ENCODE results near the gene COPS9.

COPS9 gene

DNA sequence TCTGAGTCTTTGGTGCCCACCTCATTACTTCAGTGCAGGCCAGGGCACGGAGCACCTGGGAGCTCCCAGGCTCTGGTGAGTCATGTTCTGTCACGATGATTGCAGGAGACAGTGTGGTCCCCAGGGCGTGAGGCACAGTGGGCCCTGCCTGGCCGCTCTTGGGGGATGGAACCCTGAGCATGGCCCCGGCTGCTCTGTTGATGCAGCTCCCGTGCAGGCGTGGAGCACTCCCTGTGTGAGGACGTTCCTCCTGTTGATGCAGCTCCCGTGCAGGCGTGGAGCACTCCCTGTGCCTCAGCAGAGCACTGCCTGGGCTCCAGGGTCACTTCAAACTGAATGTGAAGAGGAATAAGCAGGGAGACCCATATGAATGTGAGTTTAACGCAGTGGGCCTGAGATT, 30.1 kb downstream of the COPS9 start:
- DNase-seq = no peak

DNA sequence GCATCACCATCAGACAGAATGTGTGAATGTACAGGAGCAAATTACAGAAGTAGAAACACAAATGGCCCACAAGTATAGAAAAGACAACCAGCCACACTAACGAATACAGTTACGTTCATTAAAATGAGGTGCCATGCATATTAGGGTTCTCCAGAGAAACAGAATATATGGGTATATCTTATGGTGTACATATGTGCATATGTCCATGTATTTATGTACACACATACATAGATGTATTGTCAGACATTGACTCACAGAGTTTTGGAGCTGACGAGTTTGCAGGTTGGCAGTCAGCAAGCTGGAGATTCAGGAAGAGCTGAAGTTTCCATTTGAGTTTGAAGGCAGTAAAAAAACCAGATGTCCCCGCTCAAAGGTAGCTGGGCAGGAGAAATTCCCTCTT, 33.0 kb downstream of the COPS9 start:
- DNase-seq = no peak

DNA sequence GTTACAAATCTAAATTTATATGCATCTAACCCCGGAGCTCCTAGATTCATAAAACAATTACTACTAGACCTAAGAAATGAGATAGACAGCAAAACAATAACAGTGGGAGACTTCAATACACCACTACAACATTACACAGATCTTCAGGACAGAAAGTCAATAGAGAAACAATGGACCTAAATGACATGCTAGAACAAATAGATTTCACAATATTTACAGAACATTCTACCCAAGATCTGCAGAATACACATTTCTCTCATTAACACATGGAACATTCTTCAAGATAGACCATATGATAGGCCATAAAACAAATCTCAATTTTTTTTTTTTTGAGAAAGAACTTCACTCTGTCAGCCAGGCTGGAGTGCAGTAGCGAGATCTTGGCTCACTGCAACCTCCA, 37.8 kb downstream of the COPS9 start:
- DNase-seq = no peak

DNA sequence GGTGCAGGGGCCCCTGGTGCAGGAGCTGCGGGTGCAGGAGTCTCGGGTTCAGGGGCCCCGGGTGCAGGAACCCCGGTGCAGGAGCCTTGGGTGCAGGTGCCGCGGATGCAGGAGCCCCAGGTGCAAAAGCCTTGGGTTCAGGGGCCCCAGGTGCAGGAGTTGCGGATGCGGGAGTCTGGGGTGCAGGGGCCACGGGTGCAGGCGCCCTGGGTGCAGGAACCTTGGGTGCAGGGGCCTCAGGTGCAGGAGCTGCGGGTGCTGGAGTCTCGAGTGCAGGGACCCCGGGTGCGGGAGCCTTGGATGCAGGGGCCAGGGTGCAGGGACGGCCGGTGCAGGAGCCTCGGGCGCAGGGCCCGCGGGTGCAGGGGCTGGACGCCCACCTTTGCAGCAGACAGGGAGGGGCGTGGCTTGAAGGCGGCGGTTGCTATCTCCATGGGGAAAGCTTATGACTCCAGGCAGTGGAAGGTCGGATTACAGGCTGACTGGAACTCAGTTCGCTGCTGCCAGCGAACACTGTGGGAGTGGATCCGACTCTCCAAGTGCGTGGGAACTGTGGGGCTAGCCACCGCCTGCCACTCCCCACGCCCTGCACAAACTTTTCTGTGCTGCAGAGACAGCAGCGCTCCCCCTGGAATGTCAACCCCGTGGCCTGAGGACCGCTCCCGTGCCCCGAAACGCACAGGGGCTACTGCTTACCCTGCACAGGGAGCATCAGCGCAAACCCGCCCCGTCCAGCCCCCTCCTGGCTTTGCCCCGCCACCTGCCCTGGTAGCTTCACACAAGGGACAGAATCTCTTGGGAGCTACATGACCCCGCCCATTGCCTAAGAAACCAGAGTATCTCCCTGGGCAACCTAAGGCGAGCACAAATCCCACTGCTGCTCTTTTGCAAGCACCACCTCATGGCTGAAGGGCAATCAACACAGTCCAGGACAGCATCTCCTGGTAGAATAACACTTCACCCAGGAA, 40.3 kb downstream of the COPS9 start:
- DNase-seq = no peak

DNA sequence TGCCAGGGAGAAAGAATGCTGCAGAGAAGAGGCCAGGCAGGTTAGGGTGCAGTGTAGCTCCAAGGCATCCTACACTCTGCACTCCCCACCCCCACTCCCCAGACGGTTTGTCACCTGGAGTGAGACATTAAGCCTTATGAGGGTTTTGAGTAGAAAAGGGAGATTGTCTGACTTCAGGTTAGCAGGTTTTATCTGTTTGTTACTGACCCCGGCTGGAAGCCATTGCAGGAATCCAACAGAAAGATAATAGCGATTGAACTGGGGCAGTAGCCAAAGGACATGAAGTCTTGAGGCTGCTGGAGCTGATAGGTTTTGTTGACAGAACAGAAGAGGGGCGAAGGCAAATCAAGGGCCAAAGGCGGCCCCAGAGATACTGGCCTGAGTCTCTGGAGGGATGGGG, 46.8 kb downstream of the COPS9 start:
- DNase-seq = no peak

DNA sequence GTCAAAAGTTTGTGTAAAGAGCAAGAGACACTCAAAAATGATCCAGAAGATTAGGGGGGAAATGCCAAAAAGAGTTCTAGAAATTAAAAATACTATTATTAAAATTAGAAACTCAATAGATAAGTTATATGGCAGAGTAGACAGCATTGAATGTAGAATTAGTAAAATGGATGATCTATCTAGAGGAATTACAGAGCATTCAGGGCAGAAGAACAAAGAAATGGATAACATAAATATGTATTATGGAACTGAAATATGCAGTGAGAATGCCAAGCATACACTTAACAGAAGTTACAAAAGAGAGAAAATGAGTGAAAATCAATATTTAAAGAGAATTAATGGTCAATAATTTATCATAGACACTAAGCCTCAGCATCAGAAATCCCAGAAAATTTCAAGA, 49.5 kb downstream of the COPS9 start:
- no peak for DNase-seq
